Smooth muscle cell (in vitro differentiated cells): ENCODE results near the gene BTBD18. TPM values are rescaled to one million over a fixed set of nuclear protein-coding genes. Genes with fewer than 3 reads are reported as not detected.

Source experiments
- DNase-seq: peaks from one replicate; lab custom pipeline; 2025; ENCODE audit not compliant: unreplicated experiment; lab: John Stamatoyannopoulos, UW
- H2AFZ ChIP-seq: fragments of 200-600 bp; sonication (generic); 2 replicates; pipeline ENCODE4 v1.6.0; 2016; ENCODE audit warnings: antibody characterized with exemption, low read depth, mild to moderate bottlenecking
- H3F3A ChIP-seq: fragments of 200-600 bp; sonication (generic); 2 replicates; pipeline ENCODE4 v1.6.0; 2017; ENCODE audit warnings: antibody characterized with exemption, low read depth
- H3K27ac ChIP-seq: fragments of 200-600 bp; sonication (generic); 2 replicates; pipeline ENCODE4 v1.5.1; 2016; ENCODE audit warnings: low read depth, mild to moderate bottlenecking
- H3K27me3 ChIP-seq: fragments of 200-600 bp; sonication (generic); 2 replicates; pipeline ENCODE4 v1.6.1; 2016; ENCODE audit warnings: low read depth, mild to moderate bottlenecking
- H3K36me3 ChIP-seq: fragments of 200-600 bp; sonication (generic); 2 replicates; pipeline ENCODE4 v1.5.1; 2016; ENCODE audit warnings: low read depth
- H3K4me1 ChIP-seq: fragments of 200-600 bp; sonication (generic); 2 replicates; pipeline ENCODE4 v1.5.1; 2016; ENCODE audit warnings: low read depth
- H3K4me2 ChIP-seq: fragments of 200-600 bp; sonication (generic); 2 replicates; pipeline ENCODE4 v1.6.0; 2016; ENCODE audit warnings: mild to moderate bottlenecking
- H3K4me3 ChIP-seq: fragments of 200-600 bp; sonication (generic); 2 replicates; pipeline ENCODE4 v1.5.1; 2016; ENCODE audit warnings: mild to moderate bottlenecking
- H3K79me2 ChIP-seq: fragments of 200-600 bp; sonication (generic); 2 replicates; pipeline ENCODE4 v1.6.0; 2016; ENCODE audit warnings: low read depth, mild to moderate bottlenecking
- H3K9ac ChIP-seq: fragments of 200-600 bp; sonication (generic); 2 replicates; pipeline ENCODE4 v1.6.0; 2016; ENCODE audit warnings: low read depth
- H3K9me3 ChIP-seq: fragments of 200-600 bp; sonication (generic); replicated peaks from 2 replicates; pipeline ENCODE4 v1.5.1; 2016; ENCODE audit warnings: low read depth
- H4K20me1 ChIP-seq: fragments of 200-600 bp; sonication (generic); 2 replicates; pipeline ENCODE4 v1.6.0; 2016; ENCODE audit warnings: low read depth
- WGBS: methylation state at CpG from one replicate; pipeline ENCODE4 v1.1.7; 2016; ENCODE audit warnings: low lambda C conversion rate; 5-methylcytosine and 5-hydroxymethylcytosine counted together
- polyA plus RNA-seq: library from polyadenylated mRNA; unstranded; fragments of >200 nt; fragmentation: Nextera tagmentation; extraction: Ambion mirVana; gene quantifications from 2 replicates; pipeline ENCODE4 v1.2.1, GENCODE V29; 2016
- total RNA-seq: library from RNA; depleted of rRNA; stranded (reverse); fragments of >200 nt; gene quantifications from 2 replicates; pipeline ENCODE4 v1.2.3, GENCODE V29; 2014
- TF ChIP-seq, protein P1 (sequence below): fragments of 200-600 bp; sonication (generic); IDR thresholded peaks from 2 replicates; pipeline ENCODE4 v1.5.1; 2017; ENCODE audit warnings: borderline replicate concordance, mild to moderate bottlenecking, antibody characterized with exemption; ENCODE audit not compliant: insufficient read depth, poor library complexity, severe bottlenecking

BTBD18 gene
- total and polyA plus RNA-seq, 2 experiments from 2014 or later: 0.22 TPM; not detected in 1

- H2AFZ ChIP-seq: no peak overlapping the region
- H3K4me1 ChIP-seq: no peaks in the 10 kb centered on the region
- no peak overlapping the region for H3K4me2 ChIP-seq
- peaks cover 4% of the 10 kb centered on the region for H3F3A ChIP-seq
- H3K36me3 ChIP-seq: no peaks in the 10 kb centered on the region
- H3K9me3 ChIP-seq: no peaks in the 10 kb centered on the region
- H3K4me3 ChIP-seq: no peak overlapping the region
- H3K9ac ChIP-seq: no peak overlapping the region
- 96% methylated on average over 29 of the region's 30 CpGs for WGBS
- H3K27me3 ChIP-seq: no peaks in the 10 kb centered on the region
- TF ChIP-seq, protein P1, sequence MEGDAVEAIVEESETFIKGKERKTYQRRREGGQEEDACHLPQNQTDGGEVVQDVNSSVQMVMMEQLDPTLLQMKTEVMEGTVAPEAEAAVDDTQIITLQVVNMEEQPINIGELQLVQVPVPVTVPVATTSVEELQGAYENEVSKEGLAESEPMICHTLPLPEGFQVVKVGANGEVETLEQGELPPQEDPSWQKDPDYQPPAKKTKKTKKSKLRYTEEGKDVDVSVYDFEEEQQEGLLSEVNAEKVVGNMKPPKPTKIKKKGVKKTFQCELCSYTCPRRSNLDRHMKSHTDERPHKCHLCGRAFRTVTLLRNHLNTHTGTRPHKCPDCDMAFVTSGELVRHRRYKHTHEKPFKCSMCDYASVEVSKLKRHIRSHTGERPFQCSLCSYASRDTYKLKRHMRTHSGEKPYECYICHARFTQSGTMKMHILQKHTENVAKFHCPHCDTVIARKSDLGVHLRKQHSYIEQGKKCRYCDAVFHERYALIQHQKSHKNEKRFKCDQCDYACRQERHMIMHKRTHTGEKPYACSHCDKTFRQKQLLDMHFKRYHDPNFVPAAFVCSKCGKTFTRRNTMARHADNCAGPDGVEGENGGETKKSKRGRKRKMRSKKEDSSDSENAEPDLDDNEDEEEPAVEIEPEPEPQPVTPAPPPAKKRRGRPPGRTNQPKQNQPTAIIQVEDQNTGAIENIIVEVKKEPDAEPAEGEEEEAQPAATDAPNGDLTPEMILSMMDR: no peak
- DNase-seq: no peak
- H3K79me2 ChIP-seq: no peaks in the 10 kb centered on the region
- no peak overlapping the region for H3K27ac ChIP-seq
- H4K20me1 ChIP-seq: no peaks in the 10 kb centered on the region
These were observed 1.3 kb upstream of the BTBD18 start for GRCh38 chr11:57752954-57753353.

- Histone ChIP-seq H3K4me2 (no peak overlapping the region), H3F3A (peaks cover 9% of the 10 kb centered on the region), H3K79me2 (no peaks in the 10 kb centered on the region), H3K27me3 (no peaks in the 10 kb centered on the region), H3K9me3 (no peaks in the 10 kb centered on the region), H3K4me3 (no peak overlapping the region), H3K36me3 (no peaks in the 10 kb centered on the region), H3K9ac (no peak overlapping the region), H4K20me1 (no peaks in the 10 kb centered on the region), H2AFZ (no peak overlapping the region), H3K4me1 (no peaks in the 10 kb centered on the region), H3K27ac (no peak overlapping the region)
- TF ChIP-seq, protein P1: no peak
- no peak for DNase-seq
These were observed 443 bp downstream of the BTBD18 start for GRCh38 chr11:57751176-57751575.

GRCh38 chr11:57746920-57747319, 4.7 kb downstream of the BTBD18 start:
- H3K9me3 ChIP-seq: no peaks in the 10 kb centered on the region
- no peaks in the 10 kb centered on the region for H3K27me3 ChIP-seq
- H3K4me2 ChIP-seq: no peak overlapping the region
- no peaks in the 10 kb centered on the region for H3K36me3 ChIP-seq
- 96% methylated on average over 1 of the region's 1 CpG for WGBS
- TF ChIP-seq, protein P1: no peak
- H4K20me1 ChIP-seq: peaks cover 6% of the 10 kb centered on the region
- peaks cover 9% of the 10 kb centered on the region for H3K4me1 ChIP-seq
- peaks cover 27% of the 10 kb centered on the region for H3K79me2 ChIP-seq
- H2AFZ ChIP-seq: no peak overlapping the region
- no peak for DNase-seq
- no peak overlapping the region for H3K9ac ChIP-seq
- no peak overlapping the region for H3K27ac ChIP-seq
- H3F3A ChIP-seq: peaks cover 9% of the 10 kb centered on the region
- H3K4me3 ChIP-seq: no peak overlapping the region

- no peaks in the 10 kb centered on the region for H3K27me3 ChIP-seq
- H3K4me1 ChIP-seq: peaks cover 9% of the 10 kb centered on the region
- H3K9ac ChIP-seq: no peak overlapping the region
- no peaks in the 10 kb centered on the region for H3K9me3 ChIP-seq
- WGBS: 97% methylated on average over 5 of the region's 5 CpGs
- TF ChIP-seq, protein P1: no peak
- peaks cover 13% of the 10 kb centered on the region for H3F3A ChIP-seq
- DNase-seq: no peak
- no peak overlapping the region for H3K4me3 ChIP-seq
- peaks cover 30% of the 10 kb centered on the region for H3K79me2 ChIP-seq
- no peak overlapping the region for H2AFZ ChIP-seq
- no peak overlapping the region for H3K4me2 ChIP-seq
- no peaks in the 10 kb centered on the region for H3K36me3 ChIP-seq
- H3K27ac ChIP-seq: no peak overlapping the region
- peaks cover 6% of the 10 kb centered on the region for H4K20me1 ChIP-seq
These were observed 6.4 kb downstream of the BTBD18 start for GRCh38 chr11:57745206-57745605.
